ENCODE measurements around the gene ARHGAP33.

DNA sequence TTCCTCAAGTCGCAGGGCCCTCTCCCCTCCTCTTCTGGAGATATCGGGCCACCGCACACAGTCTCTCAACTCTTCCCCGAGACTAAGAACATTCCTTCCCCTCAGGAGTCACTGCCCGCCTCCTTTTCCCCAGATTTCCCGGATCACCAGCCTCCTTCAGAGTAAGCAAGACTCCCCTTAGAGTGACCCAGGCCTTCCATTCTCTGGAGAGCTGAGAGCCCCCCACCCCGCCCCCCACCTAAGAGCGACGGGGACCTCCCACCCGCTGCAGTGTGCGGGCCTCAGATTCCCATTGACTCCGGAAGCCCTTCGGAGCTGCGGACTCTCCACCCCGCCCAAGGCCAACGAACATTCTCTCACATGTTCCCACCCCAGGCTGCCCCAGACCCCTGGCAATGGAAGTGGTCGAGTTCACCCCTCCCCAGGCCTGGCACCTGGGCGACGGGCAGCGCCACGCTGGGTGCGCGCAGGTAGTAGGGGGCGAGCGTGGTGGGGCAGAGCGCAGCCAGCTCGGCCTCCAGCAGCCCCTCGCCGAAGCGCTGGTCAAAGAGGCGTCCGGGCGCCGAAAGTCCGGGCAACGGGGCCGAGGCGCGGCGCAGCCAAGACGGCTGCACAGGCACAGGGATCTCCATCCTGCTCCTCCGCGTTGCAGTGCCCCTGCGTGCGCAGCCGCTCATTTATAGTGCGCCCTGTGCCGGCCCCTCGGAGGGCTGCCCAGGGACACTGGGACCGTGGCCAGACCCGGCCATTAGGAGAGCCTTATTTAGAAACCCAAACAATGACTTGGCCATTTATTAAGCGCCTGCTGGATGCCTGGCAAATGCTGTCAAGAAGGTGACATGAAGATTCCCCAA is 18.8 kb upstream of the ARHGAP33 start, which contains the start of gene HSPB6:
- TF ChIP-seq POLR2A (IDR thresholded peaks at IDR 0.05; ENCODE audit: low read length) (no peak), GATA1 (IDR thresholded peaks at IDR 0.05; ENCODE audit: low read depth, low read length) (no peak)
